Neuron (in vitro differentiated cells): ENCODE results near the gene ADGRG2.
"Not testable (repeated sequence)": the region's sequence is repeated elsewhere in the genome, so short reads cannot be mapped to it uniquely, and the experiment has no call there.

ENCODE experiments used
- H2AFZ ChIP-seq: one replicate; pipeline ENCODE4 v1.6.1; 2013; ENCODE audit warnings: low read depth, mild to moderate bottlenecking, inconsistent platforms, low read length, moderate library complexity
- H3K27me3 ChIP-seq: one replicate; pipeline ENCODE4 v1.6.1; 2013; ENCODE audit warnings: low read length; ENCODE audit not compliant: insufficient read depth
- H3K36me3 ChIP-seq: one replicate; pipeline ENCODE4 v1.6.1; 2013; ENCODE audit warnings: low read length; ENCODE audit not compliant: insufficient read depth
- H3K4me1 ChIP-seq: one replicate; pipeline ENCODE4 v1.6.1; 2013; ENCODE audit warnings: low read length; ENCODE audit not compliant: insufficient read depth
- H3K4me3 ChIP-seq: 2 replicates; pipeline ENCODE4 v1.5.1; 2013; ENCODE audit warnings: mild to moderate bottlenecking, low read length, moderate library complexity
- H3K9me3 ChIP-seq: one replicate; pipeline ENCODE4 v1.6.1; 2013; ENCODE audit warnings: low read length

Gene ADGRG2

GRCh38 chrX:18981124-18981807 lies 141.0 kb downstream of the ADGRG2 start:
- H3K4me1 ChIP-seq: peaks cover 2% of the 10 kb centered on the region
- H3K36me3 ChIP-seq: no peaks in the 10 kb centered on the region
- H2AFZ ChIP-seq: no peak overlapping the region
- no peaks in the 10 kb centered on the region for H3K9me3 ChIP-seq
- no peak overlapping the region for H3K4me3 ChIP-seq
- H3K27me3 ChIP-seq: no peaks in the 10 kb centered on the region

- not testable (repeated sequence) for H3K4me3 ChIP-seq, H3K9me3 ChIP-seq, H3K4me1 ChIP-seq, H3K36me3 ChIP-seq, H3K27me3 ChIP-seq, H2AFZ ChIP-seq
Measured at GRCh38 chrX:18980262-18980661, 142.0 kb downstream of the ADGRG2 start.

- H2AFZ ChIP-seq: no peak overlapping the region
- no peak overlapping the region for H3K4me3 ChIP-seq
- H3K9me3 ChIP-seq: no peaks in the 10 kb centered on the region
- H3K36me3 ChIP-seq: no peaks in the 10 kb centered on the region
- no peaks in the 10 kb centered on the region for H3K27me3 ChIP-seq
- H3K4me1 ChIP-seq: no peaks in the 10 kb centered on the region
Measured at GRCh38 chrX:18974993-18975392, 147.3 kb downstream of the ADGRG2 start.

GRCh38 chrX:18973527-18974192 lies 148.6 kb downstream of the ADGRG2 start:
- Histone ChIP-seq H3K27me3 (no peaks in the 10 kb centered on the region), H3K36me3 (no peaks in the 10 kb centered on the region), H3K9me3 (no peaks in the 10 kb centered on the region), H3K4me1 (no peaks in the 10 kb centered on the region), H3K4me3 (no peak overlapping the region), H2AFZ (no peak overlapping the region)

GRCh38 chrX:18971506-18971905 lies 150.8 kb downstream of the ADGRG2 start:
- no peak overlapping the region for H3K4me3 ChIP-seq
- H3K4me1 ChIP-seq: no peaks in the 10 kb centered on the region
- no peak overlapping the region for H2AFZ ChIP-seq
- H3K9me3 ChIP-seq: no peaks in the 10 kb centered on the region
- H3K27me3 ChIP-seq: no peaks in the 10 kb centered on the region
- H3K36me3 ChIP-seq: no peaks in the 10 kb centered on the region

GRCh38 chrX:18970465-18970864 lies 151.8 kb downstream of the ADGRG2 start:
- Histone ChIP-seq H3K4me1 (no peaks in the 10 kb centered on the region), H2AFZ (no peak overlapping the region), H3K36me3 (no peaks in the 10 kb centered on the region), H3K9me3 (no peaks in the 10 kb centered on the region), H3K4me3 (no peak overlapping the region), H3K27me3 (no peaks in the 10 kb centered on the region)

GRCh38 chrX:18966624-18967023 lies 155.6 kb downstream of the ADGRG2 start:
- H3K36me3 ChIP-seq: no peaks in the 10 kb centered on the region
- H3K4me1 ChIP-seq: no peaks in the 10 kb centered on the region
- no peak overlapping the region for H2AFZ ChIP-seq
- no peaks in the 10 kb centered on the region for H3K9me3 ChIP-seq
- no peak overlapping the region for H3K4me3 ChIP-seq
- H3K27me3 ChIP-seq: peaks cover 2% of the 10 kb centered on the region

- Histone ChIP-seq H3K27me3 (peaks cover 2% of the 10 kb centered on the region), H3K36me3 (no peaks in the 10 kb centered on the region), H3K4me3 (no peak overlapping the region), H2AFZ (no peak overlapping the region), H3K9me3 (no peaks in the 10 kb centered on the region), H3K4me1 (no peaks in the 10 kb centered on the region)
Measured at GRCh38 chrX:18964901-18965300, 157.4 kb downstream of the ADGRG2 start.

GRCh38 chrX:18964026-18964425 lies 158.2 kb downstream of the ADGRG2 start:
- no peaks in the 10 kb centered on the region for H3K4me1 ChIP-seq
- no peaks in the 10 kb centered on the region for H3K9me3 ChIP-seq
- H3K4me3 ChIP-seq: no peak overlapping the region
- H2AFZ ChIP-seq: no peak overlapping the region
- H3K27me3 ChIP-seq: peaks cover 2% of the 10 kb centered on the region
- H3K36me3 ChIP-seq: no peaks in the 10 kb centered on the region

- Histone ChIP-seq H3K4me3 (no peak overlapping the region), H2AFZ (no peak overlapping the region), H3K4me1 (no peaks in the 10 kb centered on the region), H3K27me3 (peaks cover 2% of the 10 kb centered on the region), H3K9me3 (no peaks in the 10 kb centered on the region), H3K36me3 (no peaks in the 10 kb centered on the region)
Measured at GRCh38 chrX:18962329-18962728, 159.9 kb downstream of the ADGRG2 start.

GRCh38 chrX:18961686-18962085 lies 160.6 kb downstream of the ADGRG2 start:
- Histone ChIP-seq H2AFZ (no peak overlapping the region), H3K9me3 (no peaks in the 10 kb centered on the region), H3K36me3 (no peaks in the 10 kb centered on the region), H3K4me1 (no peaks in the 10 kb centered on the region), H3K27me3 (peaks cover 2% of the 10 kb centered on the region), H3K4me3 (no peak overlapping the region)

- Histone ChIP-seq H3K27me3 (no peaks in the 10 kb centered on the region), H2AFZ (no peak overlapping the region), H3K9me3 (no peaks in the 10 kb centered on the region), H3K4me3 (no peak overlapping the region), H3K36me3 (no peaks in the 10 kb centered on the region), H3K4me1 (no peaks in the 10 kb centered on the region)
Measured at GRCh38 chrX:18956303-18957032, 165.8 kb downstream of the ADGRG2 start.

- H3K36me3 ChIP-seq: no peaks in the 10 kb centered on the region
- no peaks in the 10 kb centered on the region for H3K27me3 ChIP-seq
- H3K4me3 ChIP-seq: no peak overlapping the region
- no peaks in the 10 kb centered on the region for H3K4me1 ChIP-seq
- no peaks in the 10 kb centered on the region for H3K9me3 ChIP-seq
- H2AFZ ChIP-seq: no peak overlapping the region
Measured at GRCh38 chrX:18955676-18956075, 166.6 kb downstream of the ADGRG2 start.
